NCI-H2196 treated with DMSO at 0.1 percent for 48 hours (cell line): ENCODE measurements around the gene MAP2K4.

Experiments
- DNase-seq: peaks from one replicate; lab custom pipeline; 2025; ENCODE audit not compliant: unreplicated experiment; lab: John Stamatoyannopoulos, UW

The MAP2K4 gene

DNA sequence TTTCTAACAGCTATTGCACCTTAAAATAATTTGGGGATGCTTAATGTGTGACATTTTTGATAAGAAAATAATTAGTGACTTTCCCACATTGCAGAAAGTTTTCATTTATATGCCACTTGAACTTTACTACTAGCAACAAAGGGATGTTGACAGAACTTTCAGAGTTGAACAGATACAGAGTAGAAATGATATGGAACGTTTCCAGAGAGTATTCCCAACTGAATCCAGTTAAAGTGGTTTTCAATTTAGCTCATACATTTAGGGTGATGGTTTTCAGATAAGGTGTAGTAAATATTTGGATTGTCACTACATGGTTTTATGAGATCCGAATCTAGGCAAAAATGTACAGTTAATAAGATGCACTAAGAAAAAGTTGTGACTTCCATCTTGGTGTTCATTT lies 17.3 kb downstream of the MAP2K4 start:
- DNase-seq, result no peak

DNA sequence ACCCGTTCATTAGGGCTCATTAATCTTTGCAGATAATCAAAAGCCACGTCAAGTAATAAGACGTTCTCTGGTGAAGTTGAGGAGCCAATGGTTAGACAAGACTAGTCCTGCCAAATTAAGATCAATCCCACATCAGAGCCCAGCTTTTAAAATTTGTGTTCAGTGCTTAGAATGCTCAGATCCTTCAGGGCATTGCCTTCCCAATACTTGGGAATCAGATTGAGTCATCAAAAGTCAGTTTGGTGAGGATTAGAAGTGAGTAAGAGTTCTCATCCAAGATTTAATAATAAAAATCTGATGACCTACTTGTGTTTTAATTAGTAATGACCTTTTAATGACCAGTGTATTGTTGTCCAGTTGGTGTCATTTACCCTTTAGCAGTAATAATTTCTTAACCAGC lies 19.8 kb downstream of the MAP2K4 start:
- no peak for DNase-seq

DNA sequence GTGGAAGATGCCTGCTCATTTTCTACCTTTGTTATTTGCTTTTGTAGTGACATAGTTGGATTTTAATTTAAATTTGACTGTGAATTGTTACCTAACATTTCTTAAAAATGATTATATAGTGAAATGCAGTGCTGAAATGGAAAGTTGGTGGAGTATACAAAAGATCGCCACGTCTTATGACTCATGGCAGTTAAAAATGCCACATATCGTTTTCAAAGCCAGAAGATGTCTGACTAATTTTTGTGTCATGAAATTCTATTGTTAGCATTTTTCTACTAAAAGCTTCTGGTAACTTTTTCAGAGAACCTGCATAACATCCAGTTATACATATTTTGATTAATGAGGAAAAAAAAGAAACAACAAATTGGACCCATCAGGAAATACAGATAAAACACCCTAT lies 20.6 kb downstream of the MAP2K4 start:
- DNase-seq, result no peak

DNA sequence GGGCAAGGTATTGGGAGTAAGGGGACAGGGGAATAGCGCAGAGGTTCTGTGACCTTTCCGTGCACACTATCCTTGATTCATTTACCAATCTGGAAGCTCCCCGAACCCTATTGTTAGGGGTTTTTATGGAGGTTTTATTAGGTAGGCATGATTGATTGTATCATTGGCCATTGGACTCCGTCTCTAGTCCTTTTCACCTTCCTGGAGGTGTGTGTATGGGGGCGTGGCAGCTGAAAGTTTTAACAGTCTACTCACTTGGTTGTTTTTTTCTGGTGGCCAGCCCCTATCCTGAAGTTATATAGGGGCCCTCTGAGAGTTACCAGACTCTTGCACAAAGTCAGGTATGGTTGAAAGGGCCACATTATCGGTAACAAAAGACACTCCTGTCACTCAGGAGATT lies 23.0 kb downstream of the MAP2K4 start:
- no peak for DNase-seq

DNA sequence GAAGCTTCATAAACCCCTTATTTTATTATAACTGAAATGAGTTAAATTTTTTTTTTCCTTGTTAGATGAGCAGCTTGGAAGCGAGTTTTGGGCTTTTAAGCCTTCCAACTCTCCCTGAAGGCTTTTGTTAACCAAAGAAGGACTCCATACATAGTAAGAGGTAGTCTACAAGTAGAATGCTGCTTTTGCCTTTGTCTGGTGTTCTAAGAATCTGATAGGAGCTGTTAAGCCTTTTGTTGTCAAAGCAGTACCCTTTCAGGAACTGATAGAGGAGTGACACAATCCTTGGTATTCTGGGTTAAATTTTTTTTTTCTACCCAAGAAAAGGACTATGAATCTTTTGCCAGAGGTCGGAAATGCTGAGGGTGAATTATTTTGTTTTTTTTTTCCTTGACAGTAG lies 26.1 kb downstream of the MAP2K4 start:
- DNase-seq, result no peak

DNA sequence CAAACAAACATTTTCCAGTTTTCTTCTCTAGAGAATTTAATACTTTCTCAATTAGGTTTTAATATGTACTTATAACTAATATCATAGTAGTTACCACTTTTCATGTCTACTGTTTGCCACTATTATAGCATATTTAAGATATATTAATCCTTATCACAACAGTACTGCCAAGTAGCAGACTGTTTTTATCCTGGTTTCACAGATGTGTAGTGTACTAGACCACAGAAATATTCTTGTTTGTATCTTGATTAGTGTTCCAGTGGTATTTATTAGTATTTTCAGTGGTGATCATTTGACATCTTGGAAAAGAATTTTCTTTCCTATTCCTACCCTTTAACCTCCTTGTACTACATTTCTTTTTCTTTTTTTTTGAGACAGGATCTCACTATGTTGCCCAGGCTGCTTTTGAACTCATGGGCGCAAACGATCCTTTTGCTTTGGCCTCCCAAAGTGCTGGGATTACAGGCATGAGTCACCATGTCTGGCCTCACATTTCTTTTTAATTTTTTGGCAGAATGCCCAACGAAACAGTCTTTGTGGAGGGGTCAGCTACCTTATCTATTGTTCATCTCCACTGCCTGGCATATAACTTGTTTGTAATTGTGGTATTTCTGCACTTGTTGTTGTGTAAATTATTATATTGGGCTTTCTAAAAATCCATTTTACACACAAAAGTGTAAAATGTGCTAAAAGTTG lies 27.2 kb downstream of the MAP2K4 start:
- no peak for DNase-seq

DNA sequence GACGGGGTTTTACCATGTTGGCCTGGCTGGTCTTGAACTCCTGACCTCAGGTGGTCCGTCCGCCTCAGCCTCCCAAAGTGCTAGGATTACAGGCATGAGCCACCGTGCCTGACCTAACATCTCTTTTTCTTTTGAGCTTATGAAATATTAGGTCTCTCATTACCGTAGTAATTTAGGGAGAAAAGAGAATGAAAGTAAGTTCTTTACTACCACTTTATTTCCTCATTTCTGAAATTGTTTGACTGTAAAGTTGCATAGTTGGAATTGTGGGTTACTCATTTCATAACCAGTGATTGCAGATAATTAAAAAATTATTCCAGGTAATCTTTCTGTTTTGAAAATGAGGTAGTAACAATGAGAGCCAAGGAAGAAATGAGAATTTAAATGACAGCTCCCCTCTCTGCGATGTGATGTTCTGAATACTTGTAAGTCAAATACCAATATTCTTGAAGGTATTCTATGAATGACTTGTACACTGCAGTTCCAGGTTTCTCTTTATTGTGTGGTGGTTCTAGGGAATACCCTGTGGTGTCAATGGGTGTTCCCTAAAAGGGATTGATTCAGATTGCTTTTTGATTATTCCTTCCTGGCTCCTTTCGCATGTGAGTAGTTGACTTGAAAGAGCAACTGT lies 28.3 kb downstream of the MAP2K4 start:
- DNase-seq, result no peak

DNA sequence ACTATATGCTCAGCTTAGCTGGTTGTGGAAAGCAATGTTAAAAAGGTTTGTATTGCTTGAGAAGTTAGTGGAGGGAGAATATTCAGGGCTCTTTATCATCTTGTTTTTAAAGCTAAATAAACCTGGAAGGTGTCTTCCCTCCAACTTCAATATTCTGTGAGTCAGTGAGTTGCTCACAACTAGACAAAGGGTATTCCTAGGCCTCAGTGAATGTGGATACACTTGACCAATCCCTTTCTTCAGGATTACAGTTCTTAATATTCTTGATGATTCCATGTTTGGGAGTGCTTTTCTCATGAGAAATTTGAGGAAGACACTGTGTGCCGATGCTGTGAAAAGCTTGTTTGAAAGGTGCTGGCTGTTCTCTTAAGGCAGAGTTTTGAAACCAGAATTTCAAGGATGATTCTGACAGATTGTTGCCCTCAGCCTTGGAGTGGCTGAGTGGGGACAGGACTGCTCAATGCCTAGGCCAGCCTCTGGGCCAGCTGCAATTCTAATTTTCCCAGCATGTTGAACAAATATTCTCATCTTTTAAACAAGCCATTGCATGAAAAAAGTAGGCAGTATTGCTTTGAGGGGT lies 30.1 kb downstream of the MAP2K4 start:
- no peak for DNase-seq

DNA sequence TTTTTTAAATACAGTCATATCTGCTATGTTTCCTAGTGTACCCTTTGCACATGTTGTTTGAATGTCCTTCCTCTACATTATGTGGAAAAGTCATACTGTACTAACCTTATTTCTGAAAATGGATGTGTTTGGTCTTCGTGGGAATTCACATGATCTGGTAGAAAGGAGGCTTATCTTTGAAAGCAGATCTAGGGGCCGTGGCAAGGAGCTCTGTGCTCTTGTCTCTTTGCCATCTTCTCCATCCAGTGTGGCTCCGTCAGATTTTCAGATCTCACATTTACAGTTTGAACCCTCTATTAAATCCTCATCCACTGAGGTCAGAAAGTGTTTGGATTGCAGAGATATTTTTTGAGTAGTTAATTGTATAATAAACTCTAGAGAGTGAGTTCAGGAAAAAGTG lies 32.9 kb downstream of the MAP2K4 start:
- DNase-seq, result no peak

DNA sequence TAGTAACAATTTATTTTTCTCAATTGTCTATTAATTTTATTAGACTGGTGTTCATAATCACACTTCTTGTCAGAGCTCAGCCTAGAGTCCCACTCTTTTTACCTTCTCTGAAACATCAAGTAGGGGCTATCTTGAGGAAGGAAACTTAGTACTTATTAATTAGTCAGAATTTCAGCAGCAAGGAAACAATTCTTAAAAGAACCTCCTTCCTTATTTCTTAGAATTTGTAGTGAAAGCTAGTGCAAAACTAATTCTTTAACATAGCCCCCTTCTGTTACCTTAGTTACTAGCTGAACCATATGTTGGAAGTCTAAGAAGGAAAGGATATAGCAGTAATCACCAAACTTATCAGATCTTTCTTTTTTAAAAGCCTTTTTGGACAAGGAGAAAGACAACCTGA lies 35.2 kb downstream of the MAP2K4 start:
- no peak for DNase-seq

DNA sequence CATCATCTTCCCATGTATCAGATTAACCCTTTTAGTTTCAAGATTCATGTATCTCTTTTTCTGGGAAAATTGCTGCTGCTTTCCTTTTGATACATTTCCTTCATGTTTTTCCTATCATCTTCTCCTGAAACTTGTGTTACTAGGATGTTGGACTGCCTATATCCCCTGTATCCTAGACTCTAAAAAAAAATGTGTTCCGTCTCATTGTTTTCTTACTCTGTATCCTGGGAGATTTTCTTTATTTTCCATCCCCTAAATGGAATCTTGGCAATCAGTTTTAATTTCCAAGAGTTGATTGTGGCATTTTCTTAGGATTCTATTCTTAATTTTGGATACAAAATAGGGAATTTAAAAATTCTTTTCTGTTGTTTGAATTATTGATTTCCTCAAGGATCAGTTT lies 36.8 kb downstream of the MAP2K4 start:
- no peak for DNase-seq

DNA sequence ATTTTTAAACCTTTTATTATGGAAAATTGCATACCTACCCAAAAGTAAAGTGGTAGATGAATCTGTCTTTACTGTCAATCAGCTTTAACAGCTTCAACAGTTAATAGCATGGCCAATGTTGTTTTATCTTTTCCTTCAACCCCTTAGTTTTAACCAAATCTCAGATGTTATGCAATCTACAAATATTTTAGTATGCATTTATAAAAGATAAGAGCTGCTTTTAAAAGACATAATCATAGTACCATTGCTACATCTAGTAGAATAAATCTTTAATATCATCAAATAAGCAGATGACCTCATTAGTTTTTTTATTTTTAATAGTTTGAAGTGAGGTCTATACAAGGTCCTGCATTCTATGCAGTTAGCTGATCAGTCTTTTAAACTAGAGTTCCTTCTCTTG lies 37.9 kb downstream of the MAP2K4 start:
- DNase-seq, result no peak

DNA sequence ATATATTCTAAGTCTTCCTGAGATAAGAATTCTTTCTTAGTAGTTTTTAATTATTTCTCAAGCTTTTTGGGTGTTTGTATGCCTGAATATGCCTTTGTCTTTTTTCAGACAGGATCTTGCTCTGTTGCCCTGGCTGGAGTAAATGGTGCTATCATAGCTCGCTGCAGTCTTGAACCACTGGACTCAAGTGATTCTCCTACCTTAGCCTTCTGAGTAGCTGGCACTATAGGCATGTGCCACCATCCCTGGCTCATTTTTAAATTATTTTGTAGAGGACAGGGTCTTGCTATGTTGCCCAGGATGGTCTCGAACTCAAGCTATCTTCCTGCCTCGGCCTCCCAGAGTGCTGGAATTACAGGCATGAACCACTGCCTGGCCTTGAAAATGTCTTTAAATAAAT lies 41.6 kb downstream of the MAP2K4 start:
- DNase-seq, result no peak

DNA sequence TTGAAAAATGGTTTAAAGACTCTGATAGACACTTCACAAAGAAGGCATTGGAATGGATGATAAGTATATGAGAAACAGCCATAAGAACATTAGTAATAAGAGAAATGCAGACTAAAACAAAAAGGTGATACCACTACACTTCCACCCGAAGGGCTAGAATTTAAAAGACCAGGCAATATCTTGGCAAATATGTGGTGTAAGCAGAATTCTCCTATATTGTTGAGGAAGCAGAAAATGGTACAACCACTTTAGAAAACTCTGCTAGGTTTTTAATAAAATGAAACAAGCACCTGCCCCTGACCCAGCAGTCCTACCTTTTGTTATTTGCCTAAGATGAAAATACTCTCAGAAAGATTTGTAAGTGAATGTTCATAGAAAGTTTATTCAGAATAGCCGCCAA lies 43.7 kb downstream of the MAP2K4 start:
- DNase-seq, result no peak

DNA sequence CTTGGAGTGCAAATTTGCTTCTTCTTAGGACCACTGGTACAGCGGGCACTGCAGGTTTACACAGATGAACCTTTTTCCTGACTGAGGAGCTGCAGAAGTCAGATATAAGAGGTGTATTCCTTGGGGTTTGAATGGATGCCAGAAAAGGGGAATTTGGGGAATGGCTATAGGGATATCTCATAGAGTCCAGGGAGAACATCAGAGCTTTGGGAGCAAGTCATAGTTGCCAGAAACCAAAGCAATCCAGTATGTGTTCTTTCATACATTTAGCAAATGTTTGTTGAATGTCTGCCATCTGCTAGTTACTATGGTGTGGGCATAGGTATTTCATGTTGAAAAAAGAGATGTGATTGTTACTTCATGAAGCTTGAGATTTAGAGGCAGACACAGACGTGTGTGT lies 46.8 kb downstream of the MAP2K4 start:
- no peak for DNase-seq

DNA sequence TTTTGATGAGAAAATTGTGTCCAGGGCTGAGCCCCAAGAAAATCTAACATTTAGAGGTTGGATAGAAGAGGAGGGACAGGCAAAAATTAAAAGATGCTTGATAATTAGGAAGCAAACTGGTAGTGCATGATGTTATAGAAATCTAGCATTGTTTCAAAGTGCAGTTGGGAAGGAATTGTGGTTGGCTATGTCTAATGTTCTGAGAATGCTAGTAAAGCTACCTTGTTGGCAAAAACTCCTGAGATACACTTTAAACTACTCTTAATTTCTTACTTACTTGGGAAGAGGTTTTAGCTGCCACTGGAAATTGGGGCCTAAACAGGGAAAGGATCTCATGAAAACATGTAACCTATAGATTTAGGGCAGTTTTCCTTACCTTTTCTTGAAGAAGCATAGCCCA lies 48.3 kb downstream of the MAP2K4 start:
- DNase-seq, result no peak

DNA sequence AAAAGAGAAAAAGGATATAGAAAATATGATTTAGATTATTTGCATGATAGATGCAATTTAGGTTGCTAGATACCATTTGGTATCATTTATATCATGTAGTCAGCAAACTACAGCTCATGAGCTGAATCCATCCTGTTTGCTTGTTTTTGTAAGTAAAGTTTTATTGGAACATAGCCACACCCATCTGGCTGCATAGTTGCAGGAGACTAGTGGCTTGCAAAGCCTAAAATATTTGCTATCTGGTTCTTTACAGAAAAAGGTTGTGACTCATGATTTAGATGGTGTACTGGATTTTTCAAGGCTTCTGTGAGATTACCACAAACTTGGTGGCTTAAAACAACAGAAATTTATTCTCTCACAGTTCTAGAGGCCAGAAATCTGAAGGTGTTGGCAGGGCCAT lies 49.9 kb downstream of the MAP2K4 start:
- no peak for DNase-seq

DNA sequence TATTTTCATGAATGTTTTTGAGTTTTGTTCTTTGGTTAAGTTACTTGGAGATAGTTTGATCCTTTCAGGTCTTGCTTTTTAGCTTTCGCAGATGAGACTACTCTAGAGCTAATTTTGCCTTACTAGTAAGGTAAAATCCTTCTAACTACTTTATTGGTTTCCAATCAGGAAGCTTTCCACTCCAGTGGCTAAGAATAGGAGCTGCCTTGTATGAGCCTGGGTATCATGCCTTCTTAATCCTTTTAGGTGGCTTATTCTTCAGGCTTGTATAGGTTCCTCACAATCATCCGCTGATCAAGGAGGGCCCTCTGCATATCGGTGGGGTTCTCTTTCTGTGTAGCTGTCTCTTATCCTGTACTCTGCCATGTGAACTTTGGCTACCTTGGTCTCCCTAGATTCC lies 53.7 kb downstream of the MAP2K4 start:
- no peak for DNase-seq

DNA sequence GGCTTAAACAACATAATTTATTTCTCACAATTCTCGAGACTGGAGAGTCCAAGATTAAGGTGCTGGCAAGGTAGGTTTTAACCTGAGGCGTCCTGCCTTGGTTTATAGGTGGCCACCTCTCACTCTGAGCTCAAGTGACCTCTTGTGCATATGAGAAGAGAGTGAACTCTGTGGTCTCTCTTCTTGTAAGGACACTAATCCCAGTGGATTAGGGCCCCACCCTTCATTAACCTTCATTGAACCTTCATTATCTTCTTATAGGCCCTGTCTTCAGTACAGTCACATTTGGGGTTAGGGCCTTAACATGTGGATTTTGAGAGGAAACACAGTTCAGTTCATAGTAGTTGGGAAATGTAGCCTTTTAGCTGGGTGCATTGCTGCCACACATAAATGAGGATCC lies 57.1 kb downstream of the MAP2K4 start:
- DNase-seq, result no peak

DNA sequence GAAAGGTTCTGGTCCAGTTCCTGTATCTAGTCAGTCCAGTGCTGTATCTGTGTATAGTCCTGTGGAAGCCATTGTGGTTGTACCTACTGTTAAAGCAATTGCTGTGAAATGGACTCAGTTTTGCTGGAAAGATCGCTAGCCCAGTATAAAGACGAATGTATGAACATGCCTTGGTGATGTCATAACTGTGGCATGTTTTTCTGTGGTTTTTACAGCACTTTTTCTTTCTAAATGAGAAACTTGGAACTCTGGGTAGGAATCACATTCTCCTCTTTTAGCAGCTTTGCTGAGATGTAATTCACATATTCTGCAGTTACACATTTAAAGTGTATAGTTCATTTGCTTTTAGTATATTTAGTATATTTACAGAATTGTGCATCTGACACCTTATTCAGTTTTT lies 58.1 kb downstream of the MAP2K4 start:
- DNase-seq, result no peak

DNA sequence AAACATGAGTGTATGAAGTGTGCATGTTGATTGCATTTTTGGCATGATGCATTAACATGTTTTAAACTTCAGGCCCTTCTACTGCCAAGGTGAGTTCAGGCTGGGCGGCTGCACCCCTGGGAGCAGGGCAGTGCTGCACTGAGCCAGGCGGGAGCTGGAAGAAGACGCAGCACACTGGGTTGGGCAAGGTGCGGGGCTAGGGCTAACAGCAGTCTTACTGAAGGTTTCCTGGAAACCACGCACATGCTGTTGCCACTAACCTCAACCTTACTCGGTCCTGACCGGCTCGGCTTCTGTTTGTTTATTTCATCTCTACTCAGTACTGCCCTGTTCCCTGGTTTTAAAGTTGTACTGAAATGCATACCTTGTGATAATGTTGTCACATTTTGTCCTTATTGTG lies 61.0 kb downstream of the MAP2K4 start:
- no peak for DNase-seq

DNA sequence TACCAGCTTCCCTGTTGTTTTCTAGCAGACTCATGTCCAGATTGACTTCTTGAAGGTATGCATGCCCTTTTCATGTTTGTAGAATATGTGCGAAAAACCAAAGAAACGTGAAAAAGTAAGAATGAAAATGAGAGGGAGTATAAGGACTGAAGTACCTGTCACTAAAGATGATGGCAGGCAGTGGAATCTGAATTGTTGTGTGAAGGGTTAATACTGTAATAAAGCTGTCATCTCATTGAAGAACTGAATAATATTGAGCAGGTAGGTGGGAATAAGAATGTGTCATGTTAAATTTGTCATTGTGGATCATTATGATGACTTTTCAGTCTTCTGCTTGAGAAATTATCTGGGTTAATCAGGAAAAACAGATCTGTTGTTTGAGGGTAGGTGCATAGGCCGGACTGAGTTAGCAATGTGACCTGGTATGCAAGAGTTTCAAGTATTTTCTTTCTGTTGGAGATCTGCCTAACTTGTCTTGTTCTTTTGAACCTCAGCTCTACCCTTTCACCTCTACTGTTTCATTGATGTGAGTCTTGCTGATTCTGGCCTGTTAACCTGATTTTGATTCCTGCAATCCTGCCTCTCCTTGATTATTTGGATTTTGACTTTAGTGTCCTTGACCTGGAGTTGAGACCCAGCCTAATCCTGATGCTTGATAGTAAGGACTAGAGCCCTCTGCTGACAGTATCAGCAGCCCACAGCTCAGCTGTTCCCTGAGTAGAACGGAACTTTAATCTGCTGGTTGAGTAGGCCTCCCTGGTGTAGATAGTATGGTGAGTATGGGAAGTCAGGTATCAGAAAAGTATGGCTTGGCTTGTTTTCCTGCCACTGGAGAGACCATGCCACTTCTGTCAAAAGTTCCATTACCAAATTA lies 64.6 kb downstream of the MAP2K4 start:
- no peak for DNase-seq
